ENCODE measurements around the gene PSMD6.

PSMD6 gene

GRCh38 chr3:63976872-63977200, 46.5 kb downstream of the PSMD6 start:
- no peak for DNase-seq

GRCh38 chr3:63976161-63976871, 47.0 kb downstream of the PSMD6 start:
- DNase-seq, result peak; percentile 24

- DNase-seq, result no peak
Measured at GRCh38 chr3:63975723-63976122, 47.6 kb downstream of the PSMD6 start.

GRCh38 chr3:63974451-63974850, 48.8 kb downstream of the PSMD6 start:
- DNase-seq, result no peak

GRCh38 chr3:63973406-63973805, 49.9 kb downstream of the PSMD6 start:
- no peak for DNase-seq

GRCh38 chr3:63972987-63973386, 50.3 kb downstream of the PSMD6 start:
- DNase-seq, result no peak

- DNase-seq, result peak; percentile 58
Measured at GRCh38 chr3:63972196-63972595, 51.1 kb downstream of the PSMD6 start.

GRCh38 chr3:63970631-63971475, 52.4 kb downstream of the PSMD6 start:
- no peak for DNase-seq

GRCh38 chr3:63969876-63970275, 53.4 kb downstream of the PSMD6 start:
- DNase-seq, result no peak

- peak; percentile 56 for DNase-seq
Measured at GRCh38 chr3:63968612-63969350, 54.5 kb downstream of the PSMD6 start.

GRCh38 chr3:63967675-63968611, 55.4 kb downstream of the PSMD6 start:
- peak; percentile 19 for DNase-seq

GRCh38 chr3:63966871-63967270, 56.4 kb downstream of the PSMD6 start:
- DNase-seq, result no peak

- DNase-seq, result no peak
Measured at GRCh38 chr3:63966007-63966406, 57.3 kb downstream of the PSMD6 start.

- DNase-seq, result no peak
Measured at GRCh38 chr3:63964681-63965485, 58.4 kb downstream of the PSMD6 start.

GRCh38 chr3:63963496-63963895, 59.8 kb downstream of the PSMD6 start:
- DNase-seq, result no peak

- peak; percentile 35 for DNase-seq
Measured at GRCh38 chr3:63961891-63962290, 61.4 kb downstream of the PSMD6 start.

All from kidney glomerular epithelial cell (primary cell).